Trophoblast cell (in vitro differentiated cells and primary cell): Measurements from ENCODE around the gene ERP29.
A peak's percentile ranks its signal among the peaks of the same experiment; 100 is the strongest.
"Not testable (repeated sequence)": the region's sequence is repeated elsewhere in the genome, so short reads cannot be mapped to it uniquely, and the experiment has no call there.

Experiments
- DNase-seq, 2 donors: peaks; one replicate each; pipeline ENCODE4 v3.0.0-alpha.2; 2016
- H2AFZ ChIP-seq: 2 replicates; pipeline ENCODE4 v1.6.1; 2013; ENCODE audit warnings: low read length, moderate library complexity, mild to moderate bottlenecking; ENCODE audit not compliant: insufficient read depth, poor library complexity
- H2AK5ac ChIP-seq: 2 replicates; pipeline ENCODE4 v1.6.1; 2013; ENCODE audit warnings: mild to moderate bottlenecking, low read length
- H2BK120ac ChIP-seq: 2 replicates; pipeline ENCODE4 v1.6.1; 2013; ENCODE audit warnings: low read length, mild to moderate bottlenecking, moderate library complexity; ENCODE audit not compliant: insufficient read depth, poor library complexity
- H2BK12ac ChIP-seq: 2 replicates; pipeline ENCODE4 v1.6.1; 2013; ENCODE audit warnings: mild to moderate bottlenecking, low read length, moderate library complexity
- H2BK5ac ChIP-seq: 2 replicates; pipeline ENCODE4 v1.6.1; 2013; ENCODE audit warnings: low read length, low read depth, moderate library complexity, mild to moderate bottlenecking; ENCODE audit not compliant: poor library complexity
- H3K14ac ChIP-seq: 2 replicates; pipeline ENCODE4 v1.6.1; 2013; ENCODE audit warnings: mild to moderate bottlenecking, low read length
- H3K18ac ChIP-seq: 2 replicates; pipeline ENCODE4 v1.6.1; 2013; ENCODE audit warnings: mild to moderate bottlenecking, low read length
- H3K23ac ChIP-seq: 2 replicates; pipeline ENCODE4 v1.6.1; 2013; ENCODE audit warnings: low read length
- H3K27ac ChIP-seq: 2 replicates; pipeline ENCODE4 v1.5.1; 2013; ENCODE audit warnings: low read depth, mild to moderate bottlenecking, inconsistent platforms, low read length, moderate library complexity
- H3K27me3 ChIP-seq: 2 replicates; pipeline ENCODE4 v1.6.1; 2013; ENCODE audit warnings: inconsistent platforms, mild to moderate bottlenecking, low read length, moderate library complexity; ENCODE audit not compliant: insufficient read depth
- H3K36me3 ChIP-seq, 2 experiments: 1 replicate in 1 of 2; 2 replicates in 1 of 2; pipeline ENCODE4 v1.6.1; 2013; ENCODE audit warnings: low read length in 2 of 2, mild to moderate bottlenecking in 2 of 2, moderate library complexity in 1 of 2; ENCODE audit not compliant: insufficient read depth in 2 of 2, control insufficient read depth in 1 of 2
- H3K4ac ChIP-seq: 2 replicates; pipeline ENCODE4 v1.6.1; 2013; ENCODE audit warnings: low read depth, mild to moderate bottlenecking, low read length, moderate library complexity
- H3K4me1 ChIP-seq, 2 experiments: 1 replicate in 1 of 2; 2 replicates in 1 of 2; pipeline ENCODE4 v1.6.1; 2013; ENCODE audit warnings: low read length in 2 of 2, mild to moderate bottlenecking in 2 of 2, moderate library complexity in 1 of 2; ENCODE audit not compliant: insufficient read depth in 2 of 2, control insufficient read depth in 1 of 2
- H3K4me2 ChIP-seq: 2 replicates; pipeline ENCODE4 v1.6.1; 2013; ENCODE audit warnings: inconsistent platforms, mild to moderate bottlenecking, low read length, moderate library complexity
- H3K4me3 ChIP-seq: 2 replicates; pipeline ENCODE4 v1.5.1; 2013; ENCODE audit warnings: mild to moderate bottlenecking, low read depth, low read length, inconsistent platforms
- H3K79me1 ChIP-seq: one replicate; pipeline ENCODE4 v1.6.1; 2013; ENCODE audit warnings: low read length
- H3K79me2 ChIP-seq: 2 replicates; pipeline ENCODE4 v1.6.1; 2013; ENCODE audit warnings: low read length, mild to moderate bottlenecking; ENCODE audit not compliant: control insufficient read depth, insufficient read depth, poor library complexity
- H3K9ac ChIP-seq: 2 replicates; pipeline ENCODE4 v1.6.1; 2013; ENCODE audit warnings: mild to moderate bottlenecking, low read length
- H3K9me3 ChIP-seq: 2 replicates; pipeline ENCODE4 v1.6.1; 2013; ENCODE audit warnings: low read depth, mild to moderate bottlenecking, control low read depth, inconsistent platforms, low read length; ENCODE audit not compliant: insufficient read depth
- H4K12ac ChIP-seq: 2 replicates; pipeline ENCODE4 v1.6.1; 2013; ENCODE audit warnings: low read depth, mild to moderate bottlenecking, low read length, moderate library complexity
- H4K8ac ChIP-seq: 2 replicates; pipeline ENCODE4 v1.6.1; 2013; ENCODE audit warnings: low read depth, mild to moderate bottlenecking, low read length, moderate library complexity
- H4K91ac ChIP-seq: one replicate; pipeline ENCODE4 v1.6.1; 2013; ENCODE audit warnings: low read depth, mild to moderate bottlenecking, low read length, moderate library complexity
- WGBS: extraction: QIAGEN DNeasy Blood & Tissue Kit; methylation state at CpG from one replicate; pipeline ENCODE4 v1.1.7; 2013; ENCODE audit warnings: missing lambda C conversion rate; ENCODE audit not compliant: insufficient read length, insufficient coverage; ENCODE audit errors: extremely low coverage; 5-methylcytosine and 5-hydroxymethylcytosine counted together

The ERP29 gene

DNA sequence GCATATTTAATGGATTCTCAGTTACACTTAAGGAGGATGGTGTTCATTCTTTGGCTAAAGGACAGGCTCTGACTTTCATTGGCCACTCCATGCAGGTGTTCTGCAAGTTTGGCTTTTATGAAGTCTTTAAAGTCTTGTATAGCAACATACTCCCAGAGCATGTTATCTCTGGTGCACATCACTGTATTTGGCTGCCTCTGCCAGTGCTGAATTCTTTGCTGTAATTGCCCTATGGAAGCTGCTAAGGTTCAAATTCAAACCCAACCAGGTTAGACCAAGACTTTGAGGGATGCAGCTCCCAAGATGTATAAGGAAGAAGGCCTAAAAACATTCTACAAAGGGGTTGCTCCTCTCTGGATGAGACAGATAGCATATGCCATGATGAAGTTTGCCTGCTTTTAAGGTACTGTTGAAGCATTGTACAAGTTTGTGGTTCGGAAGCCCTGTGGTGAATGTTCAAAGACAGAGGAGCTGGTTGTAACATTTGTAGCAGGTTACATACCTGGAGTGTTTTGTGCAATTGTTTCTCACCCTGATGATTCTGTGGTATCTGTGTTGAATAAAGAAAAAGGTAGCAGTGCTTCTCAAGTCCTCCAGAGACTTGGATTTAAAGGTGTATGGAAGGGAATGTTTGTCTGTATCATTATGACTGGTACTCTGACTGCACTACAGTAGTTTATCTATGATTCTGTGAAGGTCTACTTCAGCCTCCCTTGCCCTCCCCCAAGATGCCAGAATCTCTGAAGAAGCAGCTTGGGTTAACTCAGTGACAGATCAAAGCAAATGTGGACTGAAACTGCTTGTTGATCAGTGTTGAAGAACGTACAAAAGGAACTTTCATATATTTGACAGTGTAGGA, 19.7 kb upstream of the ERP29 start:
- Histone ChIP-seq H3K18ac (no peak overlapping the region), H3K9ac (no peak overlapping the region), H3K9me3 (no peaks in the 10 kb centered on the region), H3K79me1 (no peaks in the 10 kb centered on the region), H3K4ac (no peak overlapping the region), H3K27me3 (no peaks in the 10 kb centered on the region), H2BK5ac (no peak overlapping the region), H2BK12ac (no peak overlapping the region), H3K4me3 (no peak overlapping the region), H2AFZ (no peak overlapping the region), H4K8ac (no peak overlapping the region), H3K79me2 (no peaks in the 10 kb centered on the region), H3K4me1 (peaks cover 0 to 4% of the 10 kb centered on the region in 2 experiments), H4K12ac (no peak overlapping the region), H4K91ac (no peak overlapping the region), H3K4me2 (no peak overlapping the region), H3K36me3 (no peaks in the 10 kb centered on the region), H2AK5ac (no peak overlapping the region), H3K27ac (no peak overlapping the region), H3K14ac (no peak overlapping the region), H3K23ac (no peak overlapping the region), H2BK120ac (no peak overlapping the region)
- DNase-seq: peak; percentile 27 to 60
- no CpG with 5 or more reads among the region's 2 CpGs for WGBS

GRCh38 chr12:111994211-111995111, 18.8 kb upstream of the ERP29 start:
- not testable (repeated sequence) for H3K14ac ChIP-seq, H4K91ac ChIP-seq, H3K9me3 ChIP-seq, H3K4ac ChIP-seq, H2AFZ ChIP-seq, H4K8ac ChIP-seq, H3K27ac ChIP-seq, H3K27me3 ChIP-seq, H3K36me3 ChIP-seq, H3K79me2 ChIP-seq, H3K9ac ChIP-seq, H2BK12ac ChIP-seq, H2BK5ac ChIP-seq, H3K79me1 ChIP-seq, H2AK5ac ChIP-seq, H3K18ac ChIP-seq, H3K23ac ChIP-seq, H3K4me3 ChIP-seq, H3K4me1 ChIP-seq, H4K12ac ChIP-seq
- H3K4me2 ChIP-seq: peak overlapping the region; percentile 34
- peak; percentile 53 to 90 for DNase-seq
- no CpG with 5 or more reads among the region's 17 CpGs for WGBS
- peak overlapping the region; percentile 33 for H2BK120ac ChIP-seq

GRCh38 chr12:111995782-111996480, 17.3 kb upstream of the ERP29 start:
- no peak overlapping the region for H4K8ac ChIP-seq

DNA sequence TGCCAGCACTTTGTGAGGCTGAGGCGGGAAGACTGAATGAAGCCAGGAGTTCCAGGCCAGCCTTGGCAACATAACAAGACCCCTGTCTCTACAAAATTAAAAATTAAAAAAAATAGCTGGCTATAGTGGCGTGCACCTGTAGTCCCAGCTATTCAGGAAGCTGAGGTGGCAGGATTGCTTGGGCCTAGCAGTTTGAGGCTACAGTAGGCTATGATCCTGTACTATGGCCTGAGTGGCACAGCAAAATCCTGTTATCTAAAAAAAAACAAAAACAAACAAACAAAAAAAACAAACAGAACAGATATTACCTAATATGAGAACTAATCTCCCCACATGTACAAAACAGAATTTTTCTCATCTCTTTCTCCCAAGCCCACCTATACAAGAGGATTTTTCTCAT, 15.9 kb upstream of the ERP29 start:
- H3K9ac ChIP-seq: no peak overlapping the region
- no CpG with 5 or more reads among the region's 2 CpGs for WGBS

More at GRCh38 chr12:111995782-111996480, 17.3 kb upstream of the ERP29 start:
- Histone ChIP-seq H4K12ac (no peak overlapping the region), H4K91ac (no peak overlapping the region), H3K79me2 (no peaks in the 10 kb centered on the region), H2BK5ac (no peak overlapping the region), H3K4me3 (no peak overlapping the region), H3K36me3 (no peaks in the 10 kb centered on the region), H2AFZ (no peak overlapping the region), H3K23ac (no peak overlapping the region), H3K27me3 (no peaks in the 10 kb centered on the region), H3K9me3 (no peaks in the 10 kb centered on the region), H3K9ac (no peak overlapping the region), H3K4ac (no peak overlapping the region), H3K4me2 (no peak overlapping the region), H2AK5ac (no peak overlapping the region), H3K14ac (no peak overlapping the region), H3K4me1 (peaks cover 0 to 4% of the 10 kb centered on the region in 2 experiments), H2BK12ac (no peak overlapping the region), H3K18ac (no peak overlapping the region), H2BK120ac (no peak overlapping the region), H3K27ac (no peak overlapping the region), H3K79me1 (no peaks in the 10 kb centered on the region)
- no peak for DNase-seq
- WGBS: no CpG with 5 or more reads among the region's 1 CpG

More for the DNA sequence above, 15.9 kb upstream of the ERP29 start:
- H2AK5ac ChIP-seq: no peak overlapping the region
- no peak overlapping the region for H2BK120ac ChIP-seq
- H3K23ac ChIP-seq: no peak overlapping the region
- H3K27ac ChIP-seq: no peak overlapping the region
- H2BK5ac ChIP-seq: no peak overlapping the region
- H3K4ac ChIP-seq: no peak overlapping the region
- no peak overlapping the region for H4K12ac ChIP-seq
- no peak overlapping the region for H3K4me2 ChIP-seq
- H3K27me3 ChIP-seq: no peaks in the 10 kb centered on the region
- H3K14ac ChIP-seq: no peak overlapping the region
- H2BK12ac ChIP-seq: no peak overlapping the region
- no peak overlapping the region for H3K18ac ChIP-seq
- no peaks in the 10 kb centered on the region for H3K79me2 ChIP-seq
- DNase-seq: no peak
- H2AFZ ChIP-seq: no peak overlapping the region
- peaks cover 0 to 4% of the 10 kb centered on the region in 2 experiments for H3K4me1 ChIP-seq
- no peak overlapping the region for H4K91ac ChIP-seq
- peaks cover 0 to 1% of the 10 kb centered on the region in 2 experiments for H3K36me3 ChIP-seq
- H3K9me3 ChIP-seq: no peaks in the 10 kb centered on the region
- no peak overlapping the region for H4K8ac ChIP-seq
- no peak overlapping the region for H3K4me3 ChIP-seq
- H3K79me1 ChIP-seq: no peaks in the 10 kb centered on the region
